ENCODE results near the gene OLA1. TPM values are rescaled to one million over a fixed set of nuclear protein-coding genes. Genes with fewer than 3 reads are reported as not detected.

The OLA1 gene
- total RNA-seq, 1 experiment from 2014 or later: 263 TPM

DNA sequence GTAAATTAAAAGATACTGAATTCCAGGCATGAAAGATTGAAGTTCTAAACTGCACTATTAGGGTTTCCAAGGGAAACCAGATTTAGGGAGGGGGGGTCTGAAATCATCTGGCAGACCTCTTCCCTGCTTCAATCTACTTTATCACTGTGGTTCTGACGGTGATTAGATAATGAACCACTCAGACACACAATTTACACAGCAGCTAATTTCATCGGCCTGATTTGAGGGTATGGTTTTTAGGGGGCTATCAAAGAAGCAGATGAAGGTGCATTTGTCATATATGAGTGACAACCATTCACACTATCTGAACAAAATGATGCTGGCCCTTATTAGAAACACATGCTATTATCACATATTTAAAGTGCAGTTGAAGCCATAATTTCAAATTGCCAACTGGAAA, 106.0 kb downstream of the OLA1 start:
- no peaks in the 10 kb centered on the region for H3K9me3 ChIP-seq (ENCODE audit: insufficient read depth, low read depth)
- no peaks in the 10 kb centered on the region for H3K9me2 ChIP-seq (ENCODE audit: insufficient read depth)
- TF ChIP-seq, protein P1, sequence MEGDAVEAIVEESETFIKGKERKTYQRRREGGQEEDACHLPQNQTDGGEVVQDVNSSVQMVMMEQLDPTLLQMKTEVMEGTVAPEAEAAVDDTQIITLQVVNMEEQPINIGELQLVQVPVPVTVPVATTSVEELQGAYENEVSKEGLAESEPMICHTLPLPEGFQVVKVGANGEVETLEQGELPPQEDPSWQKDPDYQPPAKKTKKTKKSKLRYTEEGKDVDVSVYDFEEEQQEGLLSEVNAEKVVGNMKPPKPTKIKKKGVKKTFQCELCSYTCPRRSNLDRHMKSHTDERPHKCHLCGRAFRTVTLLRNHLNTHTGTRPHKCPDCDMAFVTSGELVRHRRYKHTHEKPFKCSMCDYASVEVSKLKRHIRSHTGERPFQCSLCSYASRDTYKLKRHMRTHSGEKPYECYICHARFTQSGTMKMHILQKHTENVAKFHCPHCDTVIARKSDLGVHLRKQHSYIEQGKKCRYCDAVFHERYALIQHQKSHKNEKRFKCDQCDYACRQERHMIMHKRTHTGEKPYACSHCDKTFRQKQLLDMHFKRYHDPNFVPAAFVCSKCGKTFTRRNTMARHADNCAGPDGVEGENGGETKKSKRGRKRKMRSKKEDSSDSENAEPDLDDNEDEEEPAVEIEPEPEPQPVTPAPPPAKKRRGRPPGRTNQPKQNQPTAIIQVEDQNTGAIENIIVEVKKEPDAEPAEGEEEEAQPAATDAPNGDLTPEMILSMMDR (conservative IDR thresholded peaks at IDR 0.05): no peak
- TF ChIP-seq EZH2 (IDR thresholded peaks at IDR 0.05; ENCODE audit: low read depth): no peak
- H3F3A ChIP-seq (ENCODE audit: insufficient read depth, low read depth): peaks cover 8% of the 10 kb centered on the region
- no peak overlapping the region for H3K4me2 ChIP-seq
- no peak overlapping the region for H2AFZ ChIP-seq
- H3K4me1 ChIP-seq (replicated peaks; ENCODE audit: insufficient read depth): no peaks in the 10 kb centered on the region
- ChIA-PET CTCF (no interaction called here), POLR2A (ENCODE audit: unreplicated experiment) (no interaction called here)
- DNase-seq: no peak
- H4K20me1 ChIP-seq (ENCODE audit: insufficient read depth): peaks cover 10% of the 10 kb centered on the region
- intact Hi-C loops (cut with micrococcal nuclease; ENCODE audit: unreplicated experiment): no loop called here
- H3K4me3 ChIP-seq: no peak overlapping the region
- H3K27ac ChIP-seq: no peak overlapping the region
- peaks cover 17% of the 10 kb centered on the region; the same call in 1 of the 2 replicates for H3K36me3 ChIP-seq (ENCODE audit: low read depth)
- no TSS peak for BruUV-seq (replicated peaks)
- no peaks in the 10 kb centered on the region for H3K27me3 ChIP-seq (ENCODE audit: insufficient read depth, low read depth)
- H3K79me2 ChIP-seq (ENCODE audit: low read depth): peaks cover 45% of the 10 kb centered on the region

DNA sequence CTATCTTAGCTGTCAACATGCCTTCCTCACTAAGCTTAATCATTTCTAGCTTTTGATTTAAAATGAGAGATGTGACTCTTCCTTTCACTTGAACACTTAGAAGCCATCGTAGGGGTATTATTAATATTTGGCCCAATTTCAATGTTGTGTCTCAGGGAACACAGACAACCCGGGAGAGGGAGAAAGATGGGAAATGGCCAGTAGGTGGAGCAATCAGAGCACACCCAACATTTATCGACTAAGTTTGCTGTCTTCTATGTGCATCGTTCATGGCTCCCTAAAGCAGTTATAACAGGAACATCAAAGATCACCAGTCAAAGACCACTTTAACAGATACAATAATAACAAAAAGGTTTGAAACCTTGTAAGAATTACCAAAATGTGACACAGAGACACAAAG, 110.2 kb downstream of the OLA1 start:
- no peak overlapping the region for H3K4me2 ChIP-seq
- peaks cover 30% of the 10 kb centered on the region for H3K36me3 ChIP-seq (ENCODE audit: low read depth)
- H3K4me3 ChIP-seq: no peak overlapping the region
- H3K4me1 ChIP-seq (replicated peaks; ENCODE audit: insufficient read depth): no peaks in the 10 kb centered on the region
- ChIA-PET POLR2A (ENCODE audit: unreplicated experiment) (no interaction called here), CTCF (interaction anchor here (0.6 kb wide), 1 partner anchor 101 kb away, joined by 4 read pairs; no protein-coding TSS in a partner anchor)
- no peaks in the 10 kb centered on the region for H3K9me2 ChIP-seq (ENCODE audit: insufficient read depth)
- DNase-seq: no peak
- no peak overlapping the region for H3K27ac ChIP-seq
- H3F3A ChIP-seq (ENCODE audit: insufficient read depth, low read depth): no peaks in the 10 kb centered on the region; the same call in 1 of the 2 replicates
- H2AFZ ChIP-seq: no peak overlapping the region
- intact Hi-C loops (cut with micrococcal nuclease; ENCODE audit: unreplicated experiment): no loop called here
- TF ChIP-seq EZH2 (IDR thresholded peaks at IDR 0.05; ENCODE audit: low read depth): no peak
- TF ChIP-seq, protein P1 (conservative IDR thresholded peaks at IDR 0.05): peak; percentile 47; the same call in 1 of the 2 replicates
- no peaks in the 10 kb centered on the region for H3K27me3 ChIP-seq (ENCODE audit: insufficient read depth, low read depth)
- no TSS peak for BruUV-seq (replicated peaks)
- peaks cover 13% of the 10 kb centered on the region; the same call in 1 of the 2 replicates for H3K79me2 ChIP-seq (ENCODE audit: low read depth)
- H3K9me3 ChIP-seq (ENCODE audit: insufficient read depth, low read depth): no peaks in the 10 kb centered on the region
- peaks cover 2% of the 10 kb centered on the region; the same call in 1 of the 2 replicates for H4K20me1 ChIP-seq (ENCODE audit: insufficient read depth)

DNA sequence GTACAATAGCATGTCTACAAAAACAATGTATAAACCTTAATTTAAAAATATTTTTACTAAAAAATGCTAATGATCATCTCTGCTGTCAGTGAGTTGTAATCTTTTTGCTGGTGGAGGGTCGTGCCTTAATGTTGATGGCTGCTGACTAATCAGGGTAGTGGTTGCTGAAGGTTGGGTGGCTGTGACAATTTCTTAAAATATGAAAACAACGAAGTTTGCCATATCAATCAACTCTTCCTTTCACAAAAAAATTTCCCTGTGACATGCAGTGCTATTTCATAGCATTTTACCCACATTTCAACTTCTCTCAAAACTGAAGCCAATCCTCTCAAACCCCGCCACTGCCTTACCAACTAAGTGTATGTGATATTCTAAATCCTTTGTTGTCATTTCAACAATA, 112.4 kb downstream of the OLA1 start:
- Histone ChIP-seq H3K4me3 (no peak overlapping the region), H2AFZ (no peak overlapping the region), H3F3A (ENCODE audit: insufficient read depth, low read depth) (no peaks in the 10 kb centered on the region), H3K9me2 (ENCODE audit: insufficient read depth) (no peaks in the 10 kb centered on the region), H3K4me1 (replicated peaks; ENCODE audit: insufficient read depth) (no peaks in the 10 kb centered on the region), H3K36me3 (ENCODE audit: low read depth) (peaks cover 21% of the 10 kb centered on the region), H3K79me2 (ENCODE audit: low read depth) (no peaks in the 10 kb centered on the region), H3K4me2 (no peak overlapping the region), H4K20me1 (ENCODE audit: insufficient read depth) (no peaks in the 10 kb centered on the region), H3K27ac (no peak overlapping the region), H3K9me3 (ENCODE audit: insufficient read depth, low read depth) (no peaks in the 10 kb centered on the region), H3K27me3 (ENCODE audit: insufficient read depth, low read depth) (no peaks in the 10 kb centered on the region)
- intact Hi-C loops (cut with micrococcal nuclease; ENCODE audit: unreplicated experiment): no loop called here
- no peak for DNase-seq
- BruUV-seq (replicated peaks): no TSS peak
- ChIA-PET POLR2A (ENCODE audit: unreplicated experiment) (no interaction called here), CTCF (no interaction called here)
- TF ChIP-seq, protein P1 (conservative IDR thresholded peaks at IDR 0.05): no peak
- TF ChIP-seq EZH2 (IDR thresholded peaks at IDR 0.05; ENCODE audit: low read depth): no peak

Data from PC-9 (cell line).